Hematopoietic multipotent progenitor cell (in vitro differentiated cells): ENCODE results near the gene HDAC9. TPM values are rescaled to one million over a fixed set of nuclear protein-coding genes. Genes with fewer than 3 reads are reported as not detected.

Source experiments
- DNase-seq, 3 donors: peaks; one replicate each; pipeline ENCODE4 v3.0.0-alpha.2; 2011 to 2015; ENCODE audit warnings: low read depth in 2 of 3, low spot score in 2 of 3
- total RNA-seq: library from RNA; depleted of rRNA; stranded (reverse); fragments of >200 nt; gene quantifications from one replicate; pipeline ENCODE4 v1.2.3, GENCODE V29; 2012

The HDAC9 gene
- total RNA-seq, 1 donor, result 10.2 TPM

DNA sequence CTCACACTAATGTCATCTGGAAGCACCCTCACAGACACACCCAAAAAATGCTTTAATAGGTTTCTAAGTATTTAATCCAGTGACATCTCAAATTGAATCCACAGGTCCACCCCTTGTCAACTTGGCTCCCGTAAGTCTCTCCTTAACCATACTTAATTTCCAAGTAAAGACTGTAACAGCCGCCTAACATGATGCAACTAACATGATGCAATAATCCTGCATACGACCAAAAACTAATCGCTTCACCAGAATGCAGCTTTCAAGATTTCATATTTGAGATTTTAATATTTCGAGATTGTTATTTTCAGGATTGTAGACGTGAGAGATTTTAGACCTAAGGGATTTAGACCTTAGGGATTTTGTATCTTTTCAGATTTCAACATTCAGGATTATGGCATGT, 3.7 kb upstream of the HDAC9 start:
- no peak for DNase-seq

DNA sequence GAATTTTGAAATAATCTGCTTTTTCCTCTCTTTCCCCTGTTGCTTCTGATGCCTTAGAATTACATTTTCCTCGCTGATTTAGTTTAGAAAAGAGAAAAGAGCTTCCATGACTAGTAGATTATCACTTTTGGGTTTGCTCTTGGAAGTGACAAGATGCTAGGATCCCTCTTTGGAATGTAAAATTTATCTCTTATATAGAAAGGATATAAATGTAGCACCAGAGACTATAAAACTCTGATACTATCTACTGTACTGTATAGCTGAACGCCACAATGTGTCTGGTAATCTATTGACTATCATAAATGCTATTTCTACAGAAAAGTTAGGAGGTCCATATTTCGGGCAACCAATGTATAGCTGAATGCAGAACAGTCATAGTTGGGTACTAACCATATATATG, 1.1 kb upstream of the HDAC9 start:
- DNase-seq, result no peak

DNA sequence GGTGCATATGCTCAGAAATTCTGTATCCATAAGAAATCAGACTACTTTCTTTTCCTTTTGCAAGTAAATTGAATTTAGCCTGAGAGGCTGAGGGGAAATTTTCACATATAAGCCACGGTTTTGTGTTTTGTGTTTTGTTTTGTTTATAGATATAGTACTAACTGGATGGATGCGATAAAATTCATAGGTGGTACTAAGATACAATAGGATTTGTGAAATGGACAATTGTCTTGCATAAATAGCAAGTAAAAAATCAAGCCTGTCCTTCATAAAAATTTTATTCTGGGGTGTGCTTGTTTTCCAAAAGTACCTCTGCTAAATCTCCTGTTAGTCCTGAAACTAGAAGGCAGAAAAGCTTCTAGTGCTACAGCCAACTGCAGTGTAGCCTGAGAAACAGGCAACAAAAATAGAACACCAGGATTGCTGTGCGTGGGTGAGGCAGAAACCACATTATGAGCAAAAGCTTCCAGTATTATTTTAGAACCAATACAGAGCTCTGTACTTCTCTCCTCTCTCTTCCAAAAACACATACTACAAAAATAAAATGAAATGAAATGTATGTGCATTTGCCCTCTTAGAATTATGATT, 634 bp upstream of the HDAC9 start:
- peak in 1 of 3 donors; percentile 14 for DNase-seq

DNA sequence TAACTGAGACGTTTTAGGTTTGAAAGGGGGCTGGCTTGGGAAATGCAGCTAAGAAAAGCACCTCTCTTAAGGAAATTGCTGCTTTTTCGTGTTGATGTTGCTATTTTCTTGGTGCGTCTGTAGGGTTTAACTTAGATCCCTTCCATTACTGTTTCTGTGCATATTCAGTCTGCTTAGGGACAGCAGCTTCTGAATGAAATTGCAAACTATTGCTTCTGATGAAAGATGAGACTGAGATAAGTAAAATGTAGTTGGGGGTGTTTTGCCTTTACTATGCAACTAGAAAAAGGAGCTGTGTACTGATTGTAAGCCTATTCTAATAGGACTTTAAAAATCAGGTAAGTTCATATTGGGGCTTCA, 772 bp downstream of the HDAC9 start:
- DNase-seq, result no peak

DNA sequence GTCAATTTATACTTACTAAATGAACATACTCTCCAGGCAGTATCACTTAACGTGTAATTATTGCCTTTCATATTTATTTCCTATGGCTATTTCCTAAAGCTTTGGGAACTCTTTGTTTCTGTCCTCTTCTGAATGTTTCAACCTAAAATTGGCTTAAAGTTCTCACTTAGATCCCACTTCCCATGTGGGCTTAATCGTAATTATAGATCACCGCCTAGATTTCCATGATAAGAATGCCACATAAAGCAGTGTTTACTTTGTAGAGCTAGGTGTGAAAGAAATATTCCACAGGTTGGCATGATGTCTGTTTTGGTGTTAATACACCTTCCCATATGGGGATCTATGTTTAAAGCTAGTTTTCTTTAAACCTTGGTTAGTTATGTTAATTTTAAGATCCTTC, 1.5 kb downstream of the HDAC9 start:
- DNase-seq, result no peak

DNA sequence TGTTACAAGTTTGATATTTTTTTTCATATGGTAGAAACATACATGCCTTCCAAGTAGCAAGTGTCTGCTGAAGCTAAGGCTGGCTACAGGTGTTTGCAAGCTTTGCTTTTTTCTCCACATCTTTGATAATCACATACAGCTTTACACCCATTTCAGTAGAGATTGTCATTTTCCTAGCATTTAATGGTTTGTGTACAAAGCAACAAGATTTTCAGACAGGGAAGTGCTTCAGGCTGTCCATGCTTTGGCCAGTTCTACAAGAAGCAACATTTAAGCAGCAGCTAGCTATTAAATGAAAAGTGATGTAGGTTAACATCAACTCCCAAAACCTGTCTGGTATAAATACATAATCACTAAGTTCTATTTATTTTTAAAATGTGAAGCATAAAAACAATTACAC, 2.3 kb downstream of the HDAC9 start:
- no peak for DNase-seq

DNA sequence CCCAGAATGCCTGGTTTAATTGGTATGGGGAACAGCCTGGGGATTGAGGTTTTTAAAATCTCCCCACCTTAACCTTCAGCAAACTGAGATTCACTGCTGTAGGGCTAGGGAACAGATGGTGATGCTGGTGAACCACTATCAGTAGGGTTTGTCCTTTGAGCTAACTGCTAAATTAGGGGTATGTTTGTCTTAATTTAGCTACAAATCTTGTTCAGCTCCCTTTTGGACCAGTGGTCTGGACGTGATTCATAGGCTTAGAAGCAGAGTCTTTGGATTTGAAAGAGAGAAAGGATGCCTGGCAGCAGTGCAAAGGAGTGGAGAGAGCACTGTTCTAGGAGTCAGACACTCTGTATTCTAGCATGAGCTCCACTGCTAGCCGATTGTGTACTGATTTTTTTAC, 2.8 kb downstream of the HDAC9 start:
- DNase-seq, result no peak

DNA sequence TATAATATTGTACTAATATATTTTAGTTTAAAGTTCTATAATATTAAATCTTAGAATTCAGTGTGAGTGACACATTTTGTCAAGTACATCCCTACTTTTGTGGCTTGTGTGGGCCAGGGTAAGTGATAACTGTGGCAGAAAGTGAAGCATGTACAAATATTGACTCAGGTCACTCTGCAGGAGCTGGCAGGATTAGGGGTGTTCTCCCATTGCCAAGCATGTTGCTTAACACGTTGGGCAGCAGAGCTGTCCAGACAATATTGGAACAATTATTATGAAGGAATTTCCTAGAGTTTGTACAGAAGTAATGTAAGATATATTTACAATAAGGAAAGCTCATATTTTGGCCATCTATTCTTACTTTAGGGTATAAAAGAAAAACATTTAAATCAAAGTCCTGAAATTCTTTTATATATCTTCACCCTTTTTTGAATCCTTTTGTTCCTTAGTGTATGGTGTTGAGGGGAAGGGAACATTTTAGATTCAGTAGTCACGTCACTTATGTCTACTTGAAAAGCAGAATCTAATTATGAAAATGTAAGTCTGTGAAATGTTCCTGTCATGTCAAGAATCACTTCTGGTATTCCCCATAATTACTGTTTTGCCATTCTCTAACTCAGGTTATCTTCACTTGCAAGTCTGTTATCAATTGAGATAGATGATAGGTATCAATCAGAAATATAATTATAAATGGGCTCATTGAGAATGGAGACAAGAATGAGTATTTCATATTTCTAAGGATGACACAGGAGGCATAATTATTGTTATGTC, 4.0 kb downstream of the HDAC9 start:
- DNase-seq, result no peak

DNA sequence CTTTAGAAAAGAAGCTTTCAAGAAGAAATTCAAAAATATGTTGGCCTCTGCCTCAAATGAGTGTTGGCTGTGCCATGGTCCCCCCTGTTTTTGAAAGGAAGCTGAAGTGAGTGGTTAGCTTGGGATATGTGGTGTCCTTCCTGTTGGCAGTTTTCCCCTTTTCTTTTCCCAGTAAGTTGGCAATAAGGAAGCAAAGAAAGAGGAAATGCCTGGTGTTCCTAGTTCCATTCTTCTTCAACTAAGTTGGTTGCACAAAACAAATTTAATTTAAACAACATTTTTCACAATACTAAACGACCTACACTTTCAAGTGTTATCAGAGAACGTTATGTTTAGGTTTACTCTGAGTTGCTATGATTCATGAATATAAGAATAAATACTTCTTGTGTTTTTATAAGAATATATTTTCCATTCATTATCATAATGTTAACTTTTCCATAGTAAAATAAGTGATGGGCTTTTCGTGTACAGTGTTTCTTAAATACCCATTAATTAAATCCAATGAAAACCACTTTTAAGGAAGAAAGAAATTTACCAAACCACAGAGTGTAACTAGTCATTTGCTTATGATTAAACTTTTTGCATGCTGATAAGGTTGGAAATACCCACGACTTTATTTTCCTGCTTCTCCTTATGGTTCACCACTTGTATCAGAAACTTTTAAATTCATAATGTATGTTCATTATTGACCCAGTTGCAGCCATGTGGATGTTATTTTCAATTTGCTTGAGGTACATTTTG, 7.7 kb downstream of the HDAC9 start:
- peak in 1 of 3 donors; percentile 23 for DNase-seq

DNA sequence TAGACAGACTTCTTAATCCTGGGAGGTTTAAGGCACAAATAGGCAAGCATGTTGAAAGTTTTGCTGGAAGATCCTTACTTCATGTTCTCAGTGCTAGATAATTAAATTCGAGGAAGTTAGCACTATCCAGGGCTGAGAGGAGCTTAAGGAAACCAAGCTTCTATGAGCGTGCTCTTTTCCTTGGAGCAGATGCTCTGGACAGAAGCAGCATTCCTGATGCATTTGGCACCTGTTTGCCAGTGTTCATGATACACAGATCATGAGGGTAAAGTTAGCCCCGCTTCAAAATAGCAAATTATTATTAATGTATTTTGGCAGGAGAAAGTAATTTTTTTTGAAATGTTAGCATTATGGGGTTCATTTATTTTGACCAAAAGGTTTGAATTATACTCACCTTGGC, 9.4 kb downstream of the HDAC9 start:
- DNase-seq, result no peak

DNA sequence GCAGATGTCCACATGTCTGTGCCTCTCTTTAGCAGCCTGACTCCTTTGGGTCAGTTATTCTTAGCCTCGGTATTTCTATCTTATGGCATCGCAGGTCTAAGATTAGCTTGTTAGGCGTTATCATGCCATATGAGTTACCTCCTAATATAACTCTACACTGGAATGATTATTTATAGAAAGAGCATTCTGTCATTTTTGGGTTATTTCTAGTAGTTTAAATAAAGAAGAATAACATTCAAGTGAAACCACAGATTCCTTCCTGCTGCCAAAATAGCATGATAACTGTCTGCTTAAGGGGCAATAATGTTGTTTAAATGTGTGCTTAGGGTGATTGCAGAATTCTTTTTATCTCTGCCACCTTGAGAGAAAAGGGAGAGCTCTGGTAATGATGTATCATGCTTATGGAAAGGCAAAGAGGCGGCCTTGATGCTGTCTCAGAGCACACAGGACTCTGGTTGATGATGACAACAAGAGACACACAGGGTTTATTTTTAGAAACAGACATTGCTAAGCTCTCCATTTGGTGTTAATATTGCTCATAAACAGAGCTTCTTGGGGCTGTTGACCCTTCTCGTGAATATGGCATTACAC, 10.4 kb downstream of the HDAC9 start:
- DNase-seq, result peak in 1 of 3 donors; percentile 67

DNA sequence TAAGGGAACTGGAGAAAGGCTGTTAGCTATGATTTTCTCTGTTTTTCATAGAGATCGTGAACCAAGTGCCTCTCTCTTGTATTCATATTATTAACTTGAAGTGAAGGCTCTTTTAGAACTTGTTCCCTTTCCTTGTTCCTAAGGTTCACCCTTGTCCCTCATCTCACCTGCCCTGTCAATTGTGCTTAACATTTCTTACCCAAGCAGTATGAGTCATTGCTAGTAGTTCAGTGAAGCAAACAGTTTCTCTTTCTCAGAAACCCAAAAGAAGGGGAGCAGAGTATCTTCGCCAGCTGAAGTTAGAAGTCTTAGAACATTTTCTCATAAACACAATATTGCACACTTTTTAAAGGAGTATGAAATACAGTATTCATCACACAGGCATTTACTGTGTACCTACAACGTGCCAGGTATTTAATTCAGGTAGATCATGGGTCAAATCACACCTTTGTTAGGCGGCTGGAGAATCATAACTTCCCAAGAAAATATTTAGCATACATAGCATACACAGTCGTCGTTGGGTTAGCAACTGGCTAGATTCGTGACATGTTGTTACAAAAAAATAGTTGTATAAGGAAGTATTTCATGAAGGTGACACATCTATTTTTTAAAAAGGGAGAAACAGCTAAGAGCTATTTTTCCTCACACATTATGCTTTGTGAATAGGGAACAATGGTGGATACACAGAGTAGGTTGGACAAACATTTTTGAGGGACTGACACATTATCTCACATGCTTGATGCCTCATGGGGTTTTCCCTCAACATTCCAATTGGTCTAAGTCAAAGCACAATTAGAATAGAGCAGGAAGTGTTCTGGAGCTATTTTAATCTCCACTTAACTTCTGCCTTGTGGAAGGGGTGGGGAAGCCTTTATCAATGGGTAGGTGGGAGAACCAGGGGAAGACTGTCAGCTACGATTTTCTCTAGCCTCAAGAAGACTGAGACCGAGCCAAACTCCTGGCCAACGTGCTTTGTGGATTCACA, 13.2 kb downstream of the HDAC9 start:
- DNase-seq, result peak in 1 of 3 donors; percentile 52

DNA sequence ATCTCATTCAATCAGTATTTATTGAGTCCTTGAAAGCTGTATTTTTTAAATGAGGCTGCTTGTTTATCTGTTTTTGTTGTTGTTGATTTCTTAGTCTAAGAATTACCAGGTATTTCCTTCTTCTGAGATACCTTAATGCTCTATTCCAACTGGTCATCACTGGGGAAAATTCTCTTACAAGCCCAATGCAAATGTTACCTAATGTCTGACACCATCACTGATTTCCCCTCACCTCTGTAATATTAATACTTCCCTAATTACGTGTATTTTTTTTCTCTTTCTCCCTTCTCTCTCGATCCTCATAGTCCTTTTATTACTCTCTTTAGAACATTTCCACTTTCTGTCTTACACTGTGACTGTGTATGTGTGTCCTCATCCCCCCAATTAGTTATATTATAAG, 13.9 kb downstream of the HDAC9 start:
- no peak for DNase-seq

DNA sequence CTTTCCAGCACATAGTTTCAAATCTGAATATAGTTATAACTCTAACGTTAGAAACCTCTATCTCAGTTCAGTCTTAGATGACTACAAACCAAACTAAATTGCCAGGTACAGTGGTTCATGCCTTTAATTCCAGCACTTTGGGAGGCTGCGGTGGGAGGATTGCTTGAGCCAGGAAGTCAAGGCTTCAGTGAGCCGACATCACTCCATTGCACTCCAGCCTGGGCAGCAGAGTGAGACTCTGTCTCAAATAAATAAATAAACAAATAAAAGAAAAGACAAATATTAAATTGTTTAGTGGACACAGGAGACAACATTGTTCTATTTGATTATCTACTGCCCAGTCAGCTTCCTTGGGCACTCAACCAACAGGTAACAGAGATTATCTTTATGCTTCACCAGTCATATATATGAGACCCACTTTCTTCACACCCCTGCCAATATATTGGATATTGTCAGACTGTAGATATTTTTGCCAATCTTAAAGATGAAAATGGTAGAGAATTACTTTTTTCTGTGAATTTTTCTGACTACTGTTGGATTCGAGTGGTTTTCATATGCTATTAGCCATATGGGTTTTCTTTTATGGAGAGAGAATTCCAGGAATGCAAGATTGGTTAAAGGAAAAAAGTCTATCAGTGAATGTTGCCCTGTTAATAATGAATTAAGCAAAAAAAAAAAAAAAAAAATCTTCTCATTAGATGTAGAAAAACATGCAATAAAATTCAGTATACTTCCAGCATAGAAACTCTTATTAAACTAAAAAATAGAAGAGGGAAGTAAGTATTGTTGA, 16.0 kb downstream of the HDAC9 start:
- no peak for DNase-seq

DNA sequence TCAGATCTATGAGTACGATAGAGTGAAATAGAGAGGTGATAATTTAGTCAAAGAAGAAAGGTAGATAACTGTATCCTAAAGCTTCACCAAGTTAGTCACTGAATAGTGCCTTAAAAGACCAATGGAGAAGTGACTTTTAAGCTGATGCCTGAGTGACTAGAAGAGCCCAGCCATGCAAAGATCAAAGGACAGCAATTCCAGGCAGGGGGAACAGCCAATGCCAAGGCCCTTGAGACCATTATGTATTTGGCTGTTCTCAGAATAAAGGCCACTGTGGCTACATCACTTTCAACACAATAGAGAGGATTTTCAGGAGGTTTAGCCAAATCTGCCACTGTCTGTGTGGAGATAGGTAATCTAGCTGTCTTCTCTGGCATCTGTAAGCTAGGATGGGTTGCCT, 17.8 kb downstream of the HDAC9 start:
- no peak for DNase-seq

DNA sequence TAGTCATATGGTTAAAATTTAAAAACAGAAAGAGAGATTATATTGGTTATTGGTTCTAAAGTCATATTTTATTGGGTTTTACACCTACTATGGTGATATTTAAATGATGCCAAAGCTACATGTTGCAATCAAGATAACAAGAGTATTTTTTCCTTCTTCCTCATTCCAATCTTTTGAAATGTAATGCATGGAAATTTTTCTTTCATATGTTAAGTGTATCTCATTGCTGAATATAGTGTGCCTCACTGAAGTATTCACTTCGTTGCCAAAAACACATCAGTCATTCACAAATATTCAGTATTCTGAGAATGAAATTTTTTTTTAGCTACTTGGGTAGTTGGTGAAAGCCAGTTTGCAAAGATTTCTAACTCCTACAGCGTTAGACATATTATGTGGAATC, 19.5 kb downstream of the HDAC9 start:
- no peak for DNase-seq

DNA sequence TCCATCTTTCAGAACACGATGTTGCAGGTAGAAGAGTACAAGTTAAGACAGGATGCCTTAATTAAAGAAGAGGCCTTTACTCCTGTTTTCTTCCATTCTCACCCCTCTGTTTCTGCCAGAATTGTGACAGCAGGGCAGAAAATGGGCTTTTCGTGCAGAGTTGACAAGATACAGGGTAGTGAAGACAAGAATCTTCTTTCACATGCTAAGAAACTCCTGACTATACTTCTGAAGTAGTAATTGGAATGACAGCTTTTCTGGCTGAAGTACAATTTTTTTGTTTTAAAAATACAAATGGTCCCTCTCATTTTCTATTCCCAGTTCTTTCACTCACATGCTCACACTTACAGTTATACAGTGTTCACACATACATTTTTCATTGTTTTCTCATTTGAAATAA, 22.1 kb downstream of the HDAC9 start:
- DNase-seq, result no peak

DNA sequence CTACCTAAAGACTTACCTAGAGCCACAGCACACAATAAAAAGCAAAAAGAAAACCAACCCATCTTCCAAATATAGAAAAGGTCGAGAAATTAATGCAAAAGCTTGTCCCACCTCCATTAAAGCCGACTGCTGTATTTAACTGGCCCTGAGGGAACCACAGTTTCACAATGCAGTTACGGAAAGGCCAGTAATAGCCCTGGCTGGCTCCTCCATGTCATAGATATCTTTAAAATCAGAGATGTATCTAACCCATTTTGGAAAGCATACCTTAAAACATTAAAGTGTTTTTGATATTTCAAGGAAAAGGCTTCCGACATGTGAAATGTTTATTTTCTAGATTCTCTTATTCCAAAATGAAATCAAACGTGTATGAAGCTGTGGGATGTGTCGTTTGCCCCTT, 23.0 kb downstream of the HDAC9 start:
- no peak for DNase-seq

DNA sequence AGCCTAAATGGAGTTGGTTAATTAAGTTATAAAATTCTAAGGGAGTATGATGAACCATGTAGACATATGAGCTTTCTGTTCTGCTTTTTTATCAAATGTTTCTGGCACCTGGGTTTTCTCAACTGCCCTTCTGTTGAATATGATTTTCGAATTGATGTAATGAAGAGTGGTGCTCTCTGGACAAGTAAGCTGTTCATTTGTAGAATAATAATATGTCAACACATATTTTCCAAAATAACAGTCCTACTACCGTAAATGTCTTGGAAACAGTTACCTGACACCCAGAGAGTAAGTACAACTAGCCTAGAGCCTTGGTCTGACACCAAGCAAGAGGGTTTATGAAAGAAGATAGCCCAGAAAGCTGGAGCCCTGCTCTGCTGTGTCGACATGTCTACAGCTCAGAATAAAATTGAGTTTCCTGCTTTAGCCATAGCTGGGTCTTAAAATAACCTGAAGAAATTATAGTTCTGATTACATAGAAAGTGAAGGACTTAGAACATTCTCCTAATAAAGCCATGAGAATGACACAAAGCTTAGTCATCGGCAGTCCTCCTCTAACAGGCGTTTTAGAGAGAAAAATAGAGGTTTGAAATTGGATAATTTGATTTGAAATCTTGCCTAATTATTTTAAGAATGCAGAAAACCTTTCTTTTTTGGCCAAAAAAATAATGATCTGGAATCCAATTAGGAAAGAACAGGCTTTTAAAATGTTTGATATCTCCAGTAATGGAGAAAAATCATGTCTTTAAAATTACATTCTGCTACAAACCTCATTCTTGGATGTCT, 25.1 kb downstream of the HDAC9 start:
- no peak for DNase-seq
